Dendritic cell treated with granulocyte-macrophage colony-stimulating factor and Interleukin-4, amounts not matched to agents 40 ng/mL and 50 ng/mL, for 4 days (primary cell): Measurements from ENCODE around the gene MAPKAP1.

Source experiments
- H3K27ac Mint-ChIP-seq: one replicate; pipeline ENCODE4 v1.8.0; 2022; ENCODE audit warnings: mild to moderate bottlenecking, mixed read lengths
- H3K27me3 Mint-ChIP-seq: one replicate; pipeline ENCODE4 v1.8.0; 2022; ENCODE audit warnings: mild to moderate bottlenecking, mixed read lengths
- H3K36me3 Mint-ChIP-seq: one replicate; pipeline ENCODE4 v1.8.0; 2022; ENCODE audit warnings: low read depth, mixed read lengths
- H3K4me1 Mint-ChIP-seq: one replicate; pipeline ENCODE4 v1.8.0; 2022; ENCODE audit warnings: low read depth, mixed read lengths
- H3K4me3 Mint-ChIP-seq: one replicate; pipeline ENCODE4 v1.8.0; 2022; ENCODE audit warnings: mild to moderate bottlenecking, moderate library complexity, mixed read lengths
- H3K9me3 Mint-ChIP-seq: one replicate; pipeline ENCODE4 v1.8.0; 2022; ENCODE audit warnings: mixed read lengths
- intact Hi-C: fragments of 100-400 bp; cut with micrococcal nuclease; formaldehyde crosslinking; loops from one replicate; pipeline ENCODE4 v1.15.0; 2022

Gene MAPKAP1

GRCh38 chr9:125397736-125398135, 309.3 kb downstream of the MAPKAP1 start:
- Mint-ChIP-seq H3K27me3 (no peaks in the 10 kb centered on the region), H3K36me3 (no peaks in the 10 kb centered on the region), H3K27ac (no peak overlapping the region), H3K9me3 (no peaks in the 10 kb centered on the region), H3K4me3 (no peak overlapping the region), H3K4me1 (no peaks in the 10 kb centered on the region)
- intact Hi-C loops: no loop called here

- intact Hi-C loops: no loop called here
- H3K4me1 Mint-ChIP-seq: no peaks in the 10 kb centered on the region
- no peaks in the 10 kb centered on the region for H3K27me3 Mint-ChIP-seq
- no peaks in the 10 kb centered on the region for H3K9me3 Mint-ChIP-seq
- H3K36me3 Mint-ChIP-seq: no peaks in the 10 kb centered on the region
- no peak overlapping the region for H3K4me3 Mint-ChIP-seq
- H3K27ac Mint-ChIP-seq: no peak overlapping the region
Observed at GRCh38 chr9:125396799-125397198, 310.2 kb downstream of the MAPKAP1 start.

GRCh38 chr9:125393426-125393825, 313.6 kb downstream of the MAPKAP1 start:
- H3K27me3 Mint-ChIP-seq: no peaks in the 10 kb centered on the region
- intact Hi-C loops: no loop called here
- H3K36me3 Mint-ChIP-seq: no peaks in the 10 kb centered on the region
- H3K4me1 Mint-ChIP-seq: no peaks in the 10 kb centered on the region
- no peak overlapping the region for H3K27ac Mint-ChIP-seq
- H3K4me3 Mint-ChIP-seq: no peak overlapping the region
- no peaks in the 10 kb centered on the region for H3K9me3 Mint-ChIP-seq

GRCh38 chr9:125391704-125392103, 315.3 kb downstream of the MAPKAP1 start:
- no peak overlapping the region for H3K4me3 Mint-ChIP-seq
- H3K36me3 Mint-ChIP-seq: no peaks in the 10 kb centered on the region
- H3K4me1 Mint-ChIP-seq: no peaks in the 10 kb centered on the region
- intact Hi-C loops: no loop called here
- no peaks in the 10 kb centered on the region for H3K9me3 Mint-ChIP-seq
- no peaks in the 10 kb centered on the region for H3K27me3 Mint-ChIP-seq
- H3K27ac Mint-ChIP-seq: no peak overlapping the region

GRCh38 chr9:125388978-125389377, 318.0 kb downstream of the MAPKAP1 start:
- no peaks in the 10 kb centered on the region for H3K4me1 Mint-ChIP-seq
- H3K4me3 Mint-ChIP-seq: no peak overlapping the region
- no peaks in the 10 kb centered on the region for H3K9me3 Mint-ChIP-seq
- peaks cover 2% of the 10 kb centered on the region for H3K27me3 Mint-ChIP-seq
- H3K36me3 Mint-ChIP-seq: no peaks in the 10 kb centered on the region
- intact Hi-C loops: no loop called here
- H3K27ac Mint-ChIP-seq: no peak overlapping the region

- Mint-ChIP-seq H3K36me3 (no peaks in the 10 kb centered on the region), H3K4me3 (no peak overlapping the region), H3K4me1 (no peaks in the 10 kb centered on the region), H3K27me3 (peaks cover 2% of the 10 kb centered on the region), H3K27ac (no peak overlapping the region), H3K9me3 (no peaks in the 10 kb centered on the region)
- intact Hi-C loops: no loop called here
Observed at GRCh38 chr9:125387861-125388524, 319.0 kb downstream of the MAPKAP1 start.
